Mesenchymal stem cell (in vitro differentiated cells and primary cell): ENCODE measurements around the gene NLGN1.

ENCODE experiments used
- DNase-seq: peaks from one replicate; pipeline ENCODE4 v3.0.0-alpha.2; 2013
- H2AFZ ChIP-seq: one replicate; pipeline ENCODE4 v1.6.1; 2013; ENCODE audit warnings: low read depth, mild to moderate bottlenecking, control low read depth, inconsistent platforms, low read length, moderate library complexity
- H2AK5ac ChIP-seq: 2 replicates; pipeline ENCODE4 v1.6.1; 2013; ENCODE audit warnings: low read length, moderate library complexity, mild to moderate bottlenecking, inconsistent platforms; ENCODE audit not compliant: severe bottlenecking
- H2BK120ac ChIP-seq: one replicate; pipeline ENCODE4 v1.6.1; 2013; ENCODE audit warnings: low read depth, mild to moderate bottlenecking, inconsistent platforms, low read length, moderate library complexity
- H2BK12ac ChIP-seq, 2 experiments: one replicate each; pipeline ENCODE4 v1.6.1; 2013; ENCODE audit warnings: inconsistent platforms in 2 of 2, low read length in 2 of 2, mild to moderate bottlenecking in 2 of 2, moderate library complexity in 2 of 2, control low read depth in 1 of 2
- H2BK15ac ChIP-seq: one replicate; pipeline ENCODE4 v1.6.1; 2013; ENCODE audit warnings: mild to moderate bottlenecking, low read depth, inconsistent platforms; ENCODE audit not compliant: poor library complexity, severe bottlenecking
- H2BK5ac ChIP-seq: 2 replicates; pipeline ENCODE4 v1.6.1; 2013; ENCODE audit warnings: low read depth, mild to moderate bottlenecking, low read length, control low read depth, inconsistent platforms; ENCODE audit not compliant: poor library complexity, severe bottlenecking
- H3K14ac ChIP-seq, 2 experiments: one replicate each; pipeline ENCODE4 v1.6.1; 2013; ENCODE audit warnings: inconsistent platforms in 2 of 2, low read length in 2 of 2, control low read depth in 1 of 2, mild to moderate bottlenecking in 1 of 2, moderate library complexity in 1 of 2
- H3K18ac ChIP-seq, 2 experiments: one replicate each; pipeline ENCODE4 v1.6.1; 2013; ENCODE audit warnings: inconsistent platforms in 2 of 2, low read length in 2 of 2, control low read depth in 1 of 2, low read depth in 1 of 2, mild to moderate bottlenecking in 1 of 2
- H3K23ac ChIP-seq, 2 experiments: one replicate each; pipeline ENCODE4 v1.6.1; 2013; ENCODE audit warnings: inconsistent platforms in 2 of 2, low read length in 2 of 2, mild to moderate bottlenecking in 2 of 2, moderate library complexity in 2 of 2, control low read depth in 1 of 2
- H3K27ac ChIP-seq: 2 replicates; pipeline ENCODE4 v1.5.1; 2013; ENCODE audit warnings: mild to moderate bottlenecking, moderate library complexity, low read length, control low read depth, inconsistent platforms; ENCODE audit not compliant: poor library complexity, severe bottlenecking
- H3K27me3 ChIP-seq, 2 experiments: 2 replicates each; pipeline versions ENCODE4 v1.6.1 to v1.7.0; 2013; ENCODE audit warnings: low read length in 2 of 2, mild to moderate bottlenecking in 2 of 2, moderate library complexity in 2 of 2, control low read depth in 1 of 2, inconsistent platforms in 1 of 2; ENCODE audit not compliant: control insufficient read depth in 1 of 2, insufficient read depth in 1 of 2
- H3K36me3 ChIP-seq, 2 experiments: 2 replicates each; pipeline versions ENCODE4 v1.6.1 to v1.7.0; 2013; ENCODE audit warnings: low read length in 2 of 2, control low read depth in 1 of 2, inconsistent platforms in 1 of 2, low read depth in 1 of 2, mild to moderate bottlenecking in 1 of 2; ENCODE audit not compliant: insufficient read depth in 2 of 2, control insufficient read depth in 1 of 2
- H3K4ac ChIP-seq, 2 experiments: one replicate each; pipeline ENCODE4 v1.6.1; 2013; ENCODE audit warnings: inconsistent platforms in 2 of 2, low read length in 2 of 2, mild to moderate bottlenecking in 2 of 2, moderate library complexity in 2 of 2, control low read depth in 1 of 2, low read depth in 1 of 2
- H3K4me1 ChIP-seq: 2 replicates; pipeline ENCODE4 v1.6.1; 2013; ENCODE audit warnings: low read depth, low read length, control low read depth; ENCODE audit not compliant: control insufficient read depth, insufficient read depth
- H3K4me2 ChIP-seq: 2 replicates; pipeline ENCODE4 v1.6.1; 2013; ENCODE audit warnings: low read length, mild to moderate bottlenecking, inconsistent platforms; ENCODE audit not compliant: poor library complexity, severe bottlenecking
- H3K4me3 ChIP-seq, 2 experiments: 2 replicates each; pipeline versions ENCODE4 v1.5.1 to v1.7.0; 2013; ENCODE audit warnings: low read length in 2 of 2, mild to moderate bottlenecking in 2 of 2, control low read depth in 1 of 2, low read depth in 1 of 2; ENCODE audit not compliant: insufficient read depth in 1 of 2
- H3K79me1 ChIP-seq: replicated peaks from 2 replicates; pipeline ENCODE4 v1.6.1; 2013; ENCODE audit warnings: mild to moderate bottlenecking, control low read depth, low read length, inconsistent platforms; ENCODE audit not compliant: poor library complexity, severe bottlenecking
- H3K9ac ChIP-seq: 2 replicates; pipeline ENCODE4 v1.7.0; 2013; ENCODE audit warnings: mild to moderate bottlenecking, low read length, moderate library complexity
- H3K9me3 ChIP-seq: 2 replicates; pipeline ENCODE4 v1.7.0; 2013; ENCODE audit warnings: mild to moderate bottlenecking, low read length; ENCODE audit not compliant: control insufficient read depth
- H4K8ac ChIP-seq: one replicate; pipeline ENCODE4 v1.6.1; 2013; ENCODE audit warnings: inconsistent platforms, mild to moderate bottlenecking, low read length, moderate library complexity
- H4K91ac ChIP-seq: one replicate; pipeline ENCODE4 v1.6.1; 2013; ENCODE audit warnings: mild to moderate bottlenecking, low read length, inconsistent platforms
- WGBS: methylation state at CpG from one replicate; pipeline ENCODE4 v1.1.7; 2013; ENCODE audit warnings: mixed read lengths; 5-methylcytosine and 5-hydroxymethylcytosine counted together

Gene NLGN1

DNA sequence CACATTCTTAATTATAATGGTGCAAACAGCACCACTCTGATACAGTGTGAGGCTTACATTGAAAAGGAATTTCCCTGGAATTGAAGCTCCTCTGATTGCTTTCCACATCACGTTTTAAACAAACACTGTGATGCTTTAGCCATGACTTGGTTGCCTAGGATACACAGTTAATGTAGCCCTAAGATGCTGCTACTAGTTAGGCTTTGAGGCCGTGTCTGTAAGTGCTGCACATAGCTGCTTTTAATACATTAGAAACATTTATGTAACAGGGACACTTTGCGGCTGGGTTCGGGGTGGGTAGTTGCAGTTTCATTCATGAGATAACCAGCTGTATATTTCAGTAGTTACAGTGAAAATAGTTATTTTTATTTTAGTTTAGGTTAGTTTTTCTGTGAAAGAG, 334.7 kb downstream of the NLGN1 start:
- Histone ChIP-seq H3K9ac (no peak overlapping the region), H3K9me3 (no peaks in the 10 kb centered on the region), H4K8ac (no peak overlapping the region), H3K79me1 (no peaks in the 10 kb centered on the region), H2AK5ac (no peak overlapping the region), H2BK5ac (no peak overlapping the region), H4K91ac (no peak overlapping the region), H2BK15ac (no peak overlapping the region), H3K27ac (no peak overlapping the region), H3K4me3 (no peak overlapping the region), H2AFZ (no peak overlapping the region), H3K18ac (no peak overlapping the region), H3K36me3 (no peaks in the 10 kb centered on the region), H2BK12ac (no peak overlapping the region), H3K14ac (no peak overlapping the region), H3K27me3 (no peaks in the 10 kb centered on the region), H3K4ac (no peak overlapping the region), H3K4me1 (no peaks in the 10 kb centered on the region), H3K4me2 (no peak overlapping the region), H2BK120ac (no peak overlapping the region), H3K23ac (no peak overlapping the region)
- peak; percentile 31 for DNase-seq
- 40% methylated on average over 1 of the region's 4 CpGs for WGBS

GRCh38 chr3:173733029-173733652, 335.6 kb downstream of the NLGN1 start:
- H3K36me3 ChIP-seq: no peaks in the 10 kb centered on the region
- H3K9ac ChIP-seq: no peak overlapping the region
- H3K79me1 ChIP-seq: no peaks in the 10 kb centered on the region
- H3K27ac ChIP-seq: no peak overlapping the region
- H2BK120ac ChIP-seq: no peak overlapping the region
- no peak overlapping the region for H3K4me3 ChIP-seq
- H3K14ac ChIP-seq: no peak overlapping the region
- no peak overlapping the region for H4K8ac ChIP-seq
- H3K9me3 ChIP-seq: no peaks in the 10 kb centered on the region
- no peak overlapping the region for H3K4ac ChIP-seq
- H4K91ac ChIP-seq: no peak overlapping the region
- H2AFZ ChIP-seq: no peak overlapping the region
- no peak overlapping the region for H2AK5ac ChIP-seq
- H3K4me2 ChIP-seq: no peak overlapping the region
- no CpG with 5 or more reads among the region's 1 CpG for WGBS
- H2BK12ac ChIP-seq: no peak overlapping the region
- no peak overlapping the region for H2BK5ac ChIP-seq
- peak; percentile 42 for DNase-seq
- H2BK15ac ChIP-seq: no peak overlapping the region
- H3K4me1 ChIP-seq: no peaks in the 10 kb centered on the region
- no peak overlapping the region for H3K23ac ChIP-seq
- H3K18ac ChIP-seq: no peak overlapping the region
- H3K27me3 ChIP-seq: no peaks in the 10 kb centered on the region

GRCh38 chr3:173734473-173734872, 336.9 kb downstream of the NLGN1 start:
- H3K4me3 ChIP-seq: no peak overlapping the region
- no peaks in the 10 kb centered on the region for H3K36me3 ChIP-seq
- no peak overlapping the region for H3K27ac ChIP-seq
- H3K14ac ChIP-seq: no peak overlapping the region
- no peak for DNase-seq
- H2AK5ac ChIP-seq: no peak overlapping the region
- H2BK5ac ChIP-seq: no peak overlapping the region
- no peak overlapping the region for H3K4ac ChIP-seq
- H2BK15ac ChIP-seq: no peak overlapping the region
- H2AFZ ChIP-seq: no peak overlapping the region
- no peak overlapping the region for H3K18ac ChIP-seq
- no peaks in the 10 kb centered on the region for H3K79me1 ChIP-seq
- H4K91ac ChIP-seq: no peak overlapping the region
- H3K9me3 ChIP-seq: no peaks in the 10 kb centered on the region
- no peak overlapping the region for H2BK12ac ChIP-seq
- 71% methylated on average over 1 of the region's 1 CpG for WGBS
- H3K4me2 ChIP-seq: no peak overlapping the region
- H4K8ac ChIP-seq: no peak overlapping the region
- H3K4me1 ChIP-seq: no peaks in the 10 kb centered on the region
- H3K9ac ChIP-seq: no peak overlapping the region
- no peaks in the 10 kb centered on the region for H3K27me3 ChIP-seq
- H2BK120ac ChIP-seq: no peak overlapping the region
- H3K23ac ChIP-seq: no peak overlapping the region

- no peak overlapping the region for H3K4ac ChIP-seq
- H4K8ac ChIP-seq: no peak overlapping the region
- H3K4me1 ChIP-seq: no peaks in the 10 kb centered on the region
- no peak overlapping the region for H2BK120ac ChIP-seq
- no peak overlapping the region for H2AK5ac ChIP-seq
- no peak overlapping the region for H3K23ac ChIP-seq
- no peak overlapping the region for H4K91ac ChIP-seq
- DNase-seq: no peak
- no peaks in the 10 kb centered on the region for H3K79me1 ChIP-seq
- H3K9ac ChIP-seq: no peak overlapping the region
- no peak overlapping the region for H3K4me3 ChIP-seq
- WGBS: no CpG with 5 or more reads among the region's 1 CpG
- H3K4me2 ChIP-seq: no peak overlapping the region
- no peak overlapping the region for H3K14ac ChIP-seq
- H2BK5ac ChIP-seq: no peak overlapping the region
- H2BK15ac ChIP-seq: no peak overlapping the region
- H2BK12ac ChIP-seq: no peak overlapping the region
- H2AFZ ChIP-seq: no peak overlapping the region
- no peaks in the 10 kb centered on the region for H3K9me3 ChIP-seq
- no peaks in the 10 kb centered on the region for H3K36me3 ChIP-seq
- H3K27ac ChIP-seq: no peak overlapping the region
- H3K18ac ChIP-seq: no peak overlapping the region
- H3K27me3 ChIP-seq: no peaks in the 10 kb centered on the region
Observed at GRCh38 chr3:173734895-173735294, 337.4 kb downstream of the NLGN1 start.
